NCI-H1092 treated with DMSO at 0.1 percent for 48 hours (cell line): ENCODE results near the gene NEUROD2.
"Not testable (repeated sequence)": the region's sequence is repeated elsewhere in the genome, so short reads cannot be mapped to it uniquely, and the experiment has no call there.

Source experiments
- DNase-seq: peaks from one replicate; lab custom pipeline; 2025; lab: John Stamatoyannopoulos, UW

NEUROD2 gene

GRCh38 chr17:39602533-39603303 is 5.0 kb downstream of the NEUROD2 start:
- DNase-seq: no peak

GRCh38 chr17:39601758-39602532 is 5.8 kb downstream of the NEUROD2 start:
- no peak for DNase-seq

GRCh38 chr17:39600997-39601597 is 6.6 kb downstream of the NEUROD2 start:
- DNase-seq: no peak

DNA sequence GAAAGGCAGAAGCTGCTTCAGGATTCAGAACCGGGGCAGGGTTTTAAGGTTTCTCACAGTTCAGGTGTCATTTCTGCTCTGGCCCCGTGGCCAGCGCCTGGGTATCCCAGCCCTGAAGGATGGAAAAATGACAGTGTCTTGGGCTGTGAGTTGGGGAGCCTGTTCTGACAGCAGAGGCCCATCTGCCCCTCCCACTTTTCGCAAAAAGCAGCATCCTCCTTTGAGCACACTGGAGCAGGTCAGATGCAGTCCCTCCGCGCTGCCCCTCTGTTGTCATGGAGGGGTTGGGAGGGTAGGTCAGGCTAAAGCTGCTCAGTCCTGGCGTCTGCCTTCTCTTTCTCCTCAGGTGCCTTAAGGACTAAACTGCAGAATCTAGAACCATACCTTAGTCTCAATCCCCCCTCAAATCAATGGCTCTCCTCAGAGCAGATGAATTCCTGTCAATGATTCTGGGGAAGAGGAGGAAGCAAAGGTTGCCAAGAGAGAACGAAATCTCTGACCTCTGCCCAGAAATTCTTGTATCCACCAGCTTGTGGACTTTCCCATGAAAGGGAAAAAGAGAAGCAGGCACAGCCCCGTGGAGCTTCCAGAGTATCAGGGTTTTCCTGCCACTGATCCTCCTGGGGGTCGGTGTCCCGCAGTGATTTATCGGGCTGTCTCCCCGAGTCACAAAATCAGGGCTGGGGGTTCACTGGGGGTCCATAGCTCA is 7.3 kb downstream of the NEUROD2 start:
- no peak for DNase-seq

- no peak for DNase-seq
Observed at GRCh38 chr17:39599665-39600231, 8.0 kb downstream of the NEUROD2 start.

- peak; percentile 7 for DNase-seq
Observed at GRCh38 chr17:39599004-39599664, 8.6 kb downstream of the NEUROD2 start.

DNA sequence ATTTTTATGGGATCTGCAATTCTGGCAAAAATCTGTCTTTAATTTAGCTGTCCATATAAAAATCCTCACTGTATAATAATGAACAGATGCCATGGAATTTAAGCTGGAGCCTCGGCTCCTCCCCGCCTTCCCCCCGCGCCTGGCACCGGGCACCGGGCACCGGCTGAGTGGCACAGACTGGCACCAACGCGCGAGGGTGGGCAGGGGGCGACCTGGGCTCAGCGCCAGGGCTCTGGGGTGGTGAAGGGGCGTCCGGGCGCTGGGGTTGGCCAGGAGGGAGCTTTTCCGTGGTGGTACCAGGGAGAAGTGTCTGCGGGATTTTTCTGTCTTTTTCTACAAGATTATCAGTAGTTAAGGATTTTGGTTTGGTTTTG is 9.1 kb downstream of the NEUROD2 start:
- no peak for DNase-seq

DNA sequence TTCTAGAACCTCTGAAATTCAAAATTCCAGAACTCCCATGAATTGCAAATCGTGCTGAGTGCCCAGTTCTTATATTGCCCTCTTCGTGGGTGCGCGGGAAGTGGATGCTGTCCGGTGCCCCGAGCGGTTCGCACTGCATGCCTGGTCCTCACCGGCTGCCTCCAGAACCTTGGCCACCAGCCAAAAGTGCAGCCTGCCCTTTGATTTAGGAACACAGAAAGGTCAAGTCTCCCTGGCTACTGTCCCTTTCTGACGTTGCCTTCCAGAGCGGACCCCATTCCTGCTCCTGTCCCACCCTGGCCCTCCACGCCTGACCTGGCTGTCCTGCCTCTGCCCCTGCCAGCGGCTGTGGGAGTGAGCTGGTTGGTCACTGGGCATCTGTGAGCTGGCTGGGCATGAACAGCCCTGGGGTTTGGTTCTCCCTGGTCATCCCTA is 9.7 kb downstream of the NEUROD2 start:
- no peak for DNase-seq

DNA sequence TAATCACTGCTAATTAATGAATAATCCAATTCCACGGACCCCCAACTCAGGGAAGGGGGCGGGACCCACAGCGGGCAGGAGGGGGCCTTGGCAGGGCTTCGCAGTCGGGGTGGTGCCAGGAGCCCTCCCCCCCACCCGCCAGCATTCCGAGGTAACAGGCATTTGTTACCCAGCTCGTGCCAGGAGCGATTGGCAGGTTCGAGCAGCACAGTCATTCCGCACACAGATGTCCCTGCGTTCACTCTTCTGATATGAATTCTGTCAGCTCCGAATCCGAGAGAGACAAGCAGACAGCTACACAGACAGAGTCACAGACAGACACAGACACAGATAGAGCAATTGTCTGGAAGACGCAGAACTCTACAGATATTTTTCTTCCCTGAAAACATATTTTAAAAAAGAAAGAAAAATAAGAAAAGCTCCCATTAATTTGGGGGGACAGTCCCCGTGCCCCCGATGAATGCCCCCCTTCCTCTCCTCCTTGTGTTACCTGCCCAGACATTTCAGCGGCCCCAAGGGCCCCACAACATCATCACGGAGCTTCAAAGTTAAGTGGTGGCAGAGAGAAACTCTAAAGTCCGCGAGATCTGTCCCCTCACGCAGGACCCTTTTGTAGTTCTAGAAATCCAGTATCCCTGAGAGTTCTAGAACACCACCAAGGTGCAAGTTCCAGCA is 10.2 kb downstream of the NEUROD2 start:
- no peak for DNase-seq

DNA sequence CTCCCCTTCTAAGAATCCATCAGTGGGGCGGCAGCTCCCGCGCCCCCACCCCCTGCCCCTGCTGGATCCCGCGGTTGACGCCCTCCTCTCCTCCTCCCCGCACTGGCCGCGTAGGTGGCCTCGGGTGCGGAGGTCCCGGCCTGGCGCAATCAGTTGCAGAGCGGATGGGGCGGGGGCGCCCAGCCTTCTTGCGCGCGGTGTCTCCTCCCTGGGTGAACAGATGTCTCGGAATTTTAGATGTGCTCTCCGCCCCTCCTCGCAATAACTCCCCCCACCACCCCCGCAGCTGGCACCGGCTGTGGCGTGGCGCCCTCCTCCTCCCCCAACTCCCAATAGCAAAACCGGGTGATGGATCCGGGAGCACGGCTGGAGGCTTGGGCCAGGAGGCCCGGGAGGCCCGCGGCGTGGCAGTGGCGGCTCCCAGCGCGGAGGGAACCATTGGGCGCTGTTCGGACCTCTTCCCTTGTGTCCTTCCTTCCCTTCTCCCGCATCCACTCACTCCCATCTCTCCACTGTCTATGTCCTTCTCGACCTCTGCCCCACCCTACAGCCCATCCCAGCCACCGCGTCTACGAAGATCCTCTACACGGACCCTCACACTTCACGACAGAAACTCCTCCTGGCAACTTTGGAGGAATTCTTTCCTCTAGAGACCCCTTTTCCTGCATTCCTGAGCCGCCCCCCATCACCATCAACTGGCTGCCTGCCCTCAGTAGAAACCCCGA is 11.0 kb downstream of the NEUROD2 start:
- no peak for DNase-seq

DNA sequence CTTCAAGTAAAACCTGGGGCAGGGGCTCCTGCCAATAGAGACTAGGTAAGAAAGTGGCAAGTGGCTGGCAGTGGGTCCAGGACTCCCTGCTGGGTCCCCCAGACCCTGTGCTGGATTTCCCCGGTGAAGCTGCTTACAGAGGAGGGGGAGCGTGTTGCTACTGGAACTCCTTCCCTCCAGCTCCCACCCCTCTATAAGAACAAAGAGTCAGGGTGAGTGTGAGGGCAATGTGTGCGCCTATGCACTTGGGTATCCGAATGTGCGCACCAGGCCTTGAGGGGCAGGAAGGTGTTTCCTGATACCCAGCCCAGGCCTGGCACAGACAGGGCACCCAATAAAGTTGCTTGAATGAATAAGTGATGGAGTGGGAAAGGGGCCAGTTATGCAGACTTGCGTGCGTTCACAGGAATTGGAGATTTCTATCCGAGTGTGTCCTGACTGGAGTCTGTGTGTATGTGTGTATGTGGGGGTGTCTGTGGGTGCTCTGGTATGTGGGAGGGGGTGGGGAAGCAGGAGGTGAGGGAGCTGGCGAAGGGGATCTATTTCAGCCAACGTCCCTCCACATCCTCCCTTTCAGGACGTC is 11.7 kb downstream of the NEUROD2 start:
- DNase-seq: no peak

DNA sequence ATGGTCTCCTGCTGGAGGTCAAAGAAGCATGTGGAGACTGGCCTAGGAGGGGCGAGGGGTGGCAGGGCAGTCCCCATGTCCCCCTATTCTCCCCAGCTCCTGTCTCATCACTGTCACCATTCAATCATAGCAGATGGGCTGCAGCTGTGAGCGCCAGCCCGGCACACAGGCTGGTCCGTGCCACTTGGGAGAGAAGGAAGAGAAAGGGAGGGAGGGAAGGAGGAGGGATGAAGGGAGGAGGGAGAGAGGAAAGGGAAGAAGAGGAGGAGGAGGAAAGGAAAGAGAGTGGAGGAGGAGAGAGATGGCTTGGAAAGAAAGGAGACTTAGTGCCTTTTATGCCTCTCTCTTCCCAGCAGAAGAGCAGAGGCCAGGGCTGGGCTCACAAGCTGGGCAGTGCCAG is 12.4 kb downstream of the NEUROD2 start:
- no peak for DNase-seq

GRCh38 chr17:39593371-39593770 is 14.3 kb downstream of the NEUROD2 start:
- no peak for DNase-seq

DNA sequence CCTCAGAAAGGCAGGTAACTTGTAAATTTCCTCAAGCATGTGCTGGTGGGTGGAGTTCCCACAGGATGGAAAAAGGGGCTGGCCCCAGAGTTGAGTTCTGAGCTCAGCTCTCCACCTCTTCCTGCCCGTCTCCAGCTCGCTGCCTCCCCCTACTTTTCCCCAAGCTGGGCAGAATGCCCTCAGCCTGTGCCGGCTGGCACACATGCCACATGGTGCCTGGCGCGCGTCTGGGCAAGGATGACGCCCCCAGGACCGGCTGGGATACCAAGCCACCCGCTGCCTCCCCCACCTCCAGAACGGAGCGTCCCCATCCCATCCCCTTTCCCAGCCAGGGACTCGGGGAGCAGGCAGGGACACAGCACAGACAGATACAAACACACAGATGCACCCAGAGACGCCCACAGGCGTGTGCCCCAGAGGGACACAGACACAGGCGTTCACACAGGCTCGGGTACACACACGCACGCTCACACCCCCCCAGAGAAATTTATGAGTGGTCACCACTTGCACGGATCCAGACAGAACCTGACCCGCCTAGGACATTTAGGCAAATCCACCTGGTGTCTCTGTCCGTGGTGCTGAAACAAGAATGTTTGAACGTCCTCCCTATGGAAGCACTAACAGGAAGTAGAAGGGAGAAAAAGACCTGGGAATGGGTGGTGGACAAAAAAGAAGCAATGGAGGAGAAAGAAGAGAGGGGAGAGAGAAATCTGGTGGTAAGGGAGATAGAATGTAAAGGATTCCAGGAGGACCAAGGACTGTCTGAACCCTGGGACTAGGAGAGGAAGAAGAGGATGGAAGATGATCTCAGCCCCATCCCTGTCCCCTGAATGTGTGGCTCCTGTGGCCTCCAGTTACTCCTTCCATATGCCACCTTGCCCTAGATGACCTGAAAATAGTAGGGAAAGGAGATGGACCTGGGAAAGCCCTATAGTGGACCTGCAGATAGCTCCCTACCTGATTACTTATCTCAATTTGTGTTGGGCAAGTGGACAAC is 15.5 kb downstream of the NEUROD2 start:
- peak; percentile 58 for DNase-seq

GRCh38 chr17:39590180-39590579 is 17.5 kb downstream of the NEUROD2 start:
- not testable (repeated sequence) for DNase-seq

GRCh38 chr17:39582658-39583057 is 25.1 kb downstream of the NEUROD2 start:
- DNase-seq: no peak

GRCh38 chr17:39581759-39582085 is 26.0 kb downstream of the NEUROD2 start:
- no peak for DNase-seq

- DNase-seq: no peak
Observed at GRCh38 chr17:39581071-39581758, 26.5 kb downstream of the NEUROD2 start.
